ENCODE data around the gene KRT36. TPM values are rescaled to one million over a fixed set of nuclear protein-coding genes. Genes with fewer than 3 reads are reported as not detected.
A peak's percentile ranks its signal among the peaks of the same experiment; 100 is the strongest.

The KRT36 gene
- total RNA-seq, 1 donor from 2014 or later, result not detected

DNA sequence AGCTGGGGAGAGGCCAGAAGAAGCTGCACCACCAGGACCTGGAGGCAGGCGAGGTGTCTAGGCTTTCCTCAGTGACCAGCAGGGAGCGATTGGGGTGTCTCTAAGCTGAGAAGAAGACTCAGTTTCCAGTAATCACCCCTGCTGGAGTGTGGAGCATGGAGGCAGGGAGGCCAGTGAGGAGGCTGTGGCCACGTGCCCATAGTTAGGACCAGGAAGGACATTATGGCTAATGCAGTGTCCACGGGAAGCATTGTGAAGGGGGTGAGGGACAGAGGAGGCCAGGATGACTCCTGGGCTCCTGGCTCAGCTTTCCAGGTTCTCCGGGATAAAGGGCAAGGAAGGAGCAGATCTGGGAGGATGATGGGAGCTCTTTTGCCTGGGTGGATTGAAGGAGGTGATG, 10.0 kb upstream of the KRT36 start:
- Histone ChIP-seq H3K36me3 (no peaks in the 10 kb centered on the region), H3K9me3 (ENCODE audit: low read depth) (no peaks in the 10 kb centered on the region), H3F3A (ENCODE audit: low read depth) (no peaks in the 10 kb centered on the region), H2AFZ (replicated peaks) (no peak overlapping the region), H3K4me3 (no peak overlapping the region), H3K27ac (no peak overlapping the region), H3K27me3 (no peaks in the 10 kb centered on the region), H3K9ac (no peak overlapping the region), H3K4me1 (peaks cover 8% of the 10 kb centered on the region), H3K4me2 (no peak overlapping the region), H3K79me2 (ENCODE audit: low read depth) (no peaks in the 10 kb centered on the region), H4K20me1 (ENCODE audit: low read depth) (no peaks in the 10 kb centered on the region)
- Mint-ChIP-seq H3K27ac (no peak overlapping the region), H3K36me3 (no peaks in the 10 kb centered on the region), H3K27me3 (ENCODE audit: insufficient read depth, low read depth) (peaks cover 8% of the 10 kb centered on the region), H3K4me1 (peaks cover 8% of the 10 kb centered on the region), H3K4me3 (no peak overlapping the region), H3K9me3 (no peaks in the 10 kb centered on the region)
- no peak for DNase-seq (ENCODE audit: low spot score)
- no peak for TF ChIP-seq EZH2 (IDR thresholded peaks at IDR 0.05)
- TF ChIP-seq, protein P1, sequence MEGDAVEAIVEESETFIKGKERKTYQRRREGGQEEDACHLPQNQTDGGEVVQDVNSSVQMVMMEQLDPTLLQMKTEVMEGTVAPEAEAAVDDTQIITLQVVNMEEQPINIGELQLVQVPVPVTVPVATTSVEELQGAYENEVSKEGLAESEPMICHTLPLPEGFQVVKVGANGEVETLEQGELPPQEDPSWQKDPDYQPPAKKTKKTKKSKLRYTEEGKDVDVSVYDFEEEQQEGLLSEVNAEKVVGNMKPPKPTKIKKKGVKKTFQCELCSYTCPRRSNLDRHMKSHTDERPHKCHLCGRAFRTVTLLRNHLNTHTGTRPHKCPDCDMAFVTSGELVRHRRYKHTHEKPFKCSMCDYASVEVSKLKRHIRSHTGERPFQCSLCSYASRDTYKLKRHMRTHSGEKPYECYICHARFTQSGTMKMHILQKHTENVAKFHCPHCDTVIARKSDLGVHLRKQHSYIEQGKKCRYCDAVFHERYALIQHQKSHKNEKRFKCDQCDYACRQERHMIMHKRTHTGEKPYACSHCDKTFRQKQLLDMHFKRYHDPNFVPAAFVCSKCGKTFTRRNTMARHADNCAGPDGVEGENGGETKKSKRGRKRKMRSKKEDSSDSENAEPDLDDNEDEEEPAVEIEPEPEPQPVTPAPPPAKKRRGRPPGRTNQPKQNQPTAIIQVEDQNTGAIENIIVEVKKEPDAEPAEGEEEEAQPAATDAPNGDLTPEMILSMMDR (IDR thresholded peaks at IDR 0.05), result no peak
- TF ChIP-seq EZH2phosphoT487 (IDR thresholded peaks at IDR 0.05), result no peak

DNA sequence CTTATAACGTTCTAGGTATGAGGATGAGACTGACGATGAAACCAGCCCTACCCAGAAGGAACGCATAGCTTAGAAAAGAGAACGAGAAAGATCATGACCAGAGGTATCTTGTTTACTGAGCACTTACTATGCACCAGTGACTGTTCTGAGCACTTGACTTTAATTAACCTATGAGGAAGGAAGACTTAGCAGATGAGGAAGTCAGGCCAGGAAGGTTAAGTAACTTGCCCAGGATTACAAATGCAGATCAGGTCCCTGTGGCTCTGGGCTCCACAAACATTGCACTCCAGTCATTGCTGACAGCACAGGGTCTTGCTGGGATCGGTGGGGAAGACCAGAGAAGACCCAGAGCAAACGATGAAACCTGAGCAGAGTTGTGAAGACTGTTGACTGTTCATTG, 8.6 kb upstream of the KRT36 start:
- no peaks in the 10 kb centered on the region for H3K36me3 Mint-ChIP-seq
- peaks cover 11% of the 10 kb centered on the region for H3K4me1 Mint-ChIP-seq
- H3K27ac Mint-ChIP-seq, result no peak overlapping the region
- no peak overlapping the region for H3K4me2 ChIP-seq
- no peak overlapping the region for H3K9ac ChIP-seq
- H3K4me3 Mint-ChIP-seq, result no peak overlapping the region
- H3K27ac ChIP-seq, result no peak overlapping the region
- H3F3A ChIP-seq (ENCODE audit: low read depth), result no peaks in the 10 kb centered on the region
- peaks cover 8% of the 10 kb centered on the region for H3K4me1 ChIP-seq
- no peak for DNase-seq (ENCODE audit: low spot score)
- no peaks in the 10 kb centered on the region for H4K20me1 ChIP-seq (ENCODE audit: low read depth)
- H3K36me3 ChIP-seq, result no peaks in the 10 kb centered on the region
- H3K27me3 ChIP-seq, result no peaks in the 10 kb centered on the region
- no peak for TF ChIP-seq EZH2phosphoT487 (IDR thresholded peaks at IDR 0.05)
- TF ChIP-seq, protein P1 (IDR thresholded peaks at IDR 0.05), result no peak
- TF ChIP-seq EZH2 (IDR thresholded peaks at IDR 0.05), result no peak
- no peak overlapping the region for H3K4me3 ChIP-seq
- no peaks in the 10 kb centered on the region for H3K79me2 ChIP-seq (ENCODE audit: low read depth)
- no peak overlapping the region for H2AFZ ChIP-seq (replicated peaks)
- no peaks in the 10 kb centered on the region for H3K9me3 ChIP-seq (ENCODE audit: low read depth)
- H3K9me3 Mint-ChIP-seq, result no peaks in the 10 kb centered on the region
- peaks cover 5% of the 10 kb centered on the region for H3K27me3 Mint-ChIP-seq (ENCODE audit: insufficient read depth, low read depth)

DNA sequence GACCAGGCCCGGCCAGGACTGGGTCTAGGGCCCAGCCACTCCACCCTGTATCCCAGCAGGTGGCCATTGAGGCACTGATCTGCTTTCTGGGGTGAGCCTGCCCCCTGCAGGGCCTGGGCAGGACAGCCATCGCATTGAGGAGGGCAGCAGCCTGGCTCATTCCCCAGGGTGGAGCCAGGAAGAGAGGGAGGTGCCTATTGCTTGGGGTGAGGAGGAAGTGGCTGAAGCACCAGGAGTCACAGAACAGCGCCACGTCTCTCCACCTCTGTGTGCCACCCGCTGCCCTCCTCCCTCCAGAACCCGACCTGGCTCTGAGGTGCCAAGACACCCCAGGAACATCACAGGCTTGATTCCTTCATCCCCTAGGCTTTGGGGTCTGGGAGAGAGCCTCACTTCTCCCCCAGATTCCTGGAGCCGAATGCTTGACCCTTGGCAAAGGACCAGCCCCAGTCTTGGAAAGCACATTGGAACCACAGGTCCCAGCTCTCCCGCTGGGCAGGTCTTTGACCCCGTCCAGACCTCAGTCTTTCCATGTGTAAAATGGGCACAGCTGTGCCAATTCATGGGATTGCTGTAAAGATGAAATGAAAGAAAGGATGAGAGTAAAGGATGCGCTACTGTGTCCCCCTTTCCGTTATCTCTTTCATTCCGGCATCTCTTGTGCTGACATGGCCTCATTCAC, 7.2 kb upstream of the KRT36 start:
- no peaks in the 10 kb centered on the region for H3K9me3 Mint-ChIP-seq
- H3K4me1 Mint-ChIP-seq, result peaks cover 19% of the 10 kb centered on the region
- Histone ChIP-seq H3K4me2 (no peak overlapping the region), H3K9me3 (ENCODE audit: low read depth) (no peaks in the 10 kb centered on the region), H3K9ac (no peak overlapping the region), H3K27me3 (no peaks in the 10 kb centered on the region), H4K20me1 (ENCODE audit: low read depth) (no peaks in the 10 kb centered on the region), H3K79me2 (ENCODE audit: low read depth) (no peaks in the 10 kb centered on the region), H3K4me3 (no peak overlapping the region), H3F3A (ENCODE audit: low read depth) (no peaks in the 10 kb centered on the region), H3K27ac (no peak overlapping the region), H3K36me3 (no peaks in the 10 kb centered on the region), H3K4me1 (peaks cover 8% of the 10 kb centered on the region), H2AFZ (replicated peaks) (no peak overlapping the region)
- H3K36me3 Mint-ChIP-seq, result no peaks in the 10 kb centered on the region
- no peak overlapping the region for H3K4me3 Mint-ChIP-seq
- peaks cover 7% of the 10 kb centered on the region for H3K27me3 Mint-ChIP-seq (ENCODE audit: insufficient read depth, low read depth)
- no peak overlapping the region for H3K27ac Mint-ChIP-seq
- DNase-seq (ENCODE audit: low spot score), result peak; percentile 76
- TF ChIP-seq EZH2 (IDR thresholded peaks at IDR 0.05), result no peak
- TF ChIP-seq EZH2phosphoT487 (IDR thresholded peaks at IDR 0.05), result no peak
- TF ChIP-seq, protein P1 (IDR thresholded peaks at IDR 0.05), result peak; percentile 59

Data from neural progenitor cell (in vitro differentiated cells).